IMR-90 (cell line): Measurements from ENCODE around the gene COL18A1. TPM values are rescaled to one million over a fixed set of nuclear protein-coding genes. Genes with fewer than 3 reads are reported as not detected.

Experiments used
- ATAC-seq: fragments of 200-7000 bp; cut with Tn5 transposase; 2 replicates; pipeline ENCODE4 v1.9.1; 2020; ENCODE audit warnings: low read depth, mild to moderate bottlenecking, moderate library complexity
- BruUV-seq: library from RNA; stranded (reverse); fragments of 400-500 nt; replicated peaks from 2 replicates; lab custom pipeline; 2021; lab: Mats Ljungman, UMichigan
- CTCF ChIA-PET: fragments of 300-600 bp; formaldehyde crosslinking; extraction: SDS; loops from one replicate; lab custom pipeline; 2021; ENCODE audit warnings: antibody characterized with exemption; lab: Yijun Ruan, JAX
- POLR2A ChIA-PET: fragments of 300-600 bp; sonication (Branson Sonifier 250); formaldehyde crosslinking; loops from one replicate; lab custom pipeline; 2022; ENCODE audit warnings: antibody characterized with exemption; ENCODE audit not compliant: unreplicated experiment; lab: Charles Lee
- DNase-seq: peaks from one replicate; pipeline ENCODE4 v3.0.0; 2013
- H2AFZ ChIP-seq: replicated peaks from 2 replicates; pipeline ENCODE3; 2013; ENCODE audit warnings: low read length, mild to moderate bottlenecking; ENCODE audit not compliant: poor library complexity
- H2AK5ac ChIP-seq: 2 replicates; pipeline ENCODE4 v1.6.1; 2013; ENCODE audit warnings: low read depth, low read length, inconsistent platforms
- H2AK9ac ChIP-seq: replicated peaks from 2 replicates; pipeline ENCODE3; 2013; ENCODE audit warnings: mild to moderate bottlenecking, low read depth, low read length, moderate library complexity; ENCODE audit not compliant: poor library complexity
- H2BK120ac ChIP-seq: 2 replicates; pipeline ENCODE4 v1.6.1; 2013; ENCODE audit warnings: low read depth, low read length, inconsistent platforms
- H2BK15ac ChIP-seq: 3 replicates; pipeline ENCODE4 v1.6.1; 2013; ENCODE audit warnings: low read depth, low read length, inconsistent platforms
- H2BK20ac ChIP-seq: 2 replicates; pipeline ENCODE4 v1.6.1; 2013; ENCODE audit warnings: low read depth, mild to moderate bottlenecking, inconsistent platforms, low read length, moderate library complexity
- H2BK5ac ChIP-seq: 2 replicates; pipeline ENCODE4 v1.6.1; 2013; ENCODE audit warnings: mild to moderate bottlenecking, low read depth, low read length, inconsistent platforms; ENCODE audit not compliant: poor library complexity, severe bottlenecking
- H3K14ac ChIP-seq: replicated peaks from 2 replicates; pipeline ENCODE4 v1.6.1; 2013; ENCODE audit warnings: low read depth, low read length, inconsistent platforms
- H3K18ac ChIP-seq: 2 replicates; pipeline ENCODE4 v1.6.1; 2013; ENCODE audit warnings: low read depth, low read length, control low read depth
- H3K23ac ChIP-seq: 2 replicates; pipeline ENCODE4 v1.6.1; 2013; ENCODE audit warnings: low read depth, low read length, inconsistent platforms
- H3K27ac ChIP-seq: 2 replicates; pipeline ENCODE4 v1.5.1; 2013; ENCODE audit warnings: mild to moderate bottlenecking, control low read depth, low read length; ENCODE audit not compliant: insufficient read depth
- H3K27me3 ChIP-seq: 2 replicates; pipeline ENCODE4 v1.6.1; 2013; ENCODE audit warnings: low read length; ENCODE audit not compliant: control insufficient read depth, insufficient read depth
- H3K36me3 ChIP-seq: 2 replicates; pipeline ENCODE4 v1.6.1; 2013; ENCODE audit warnings: low read length, mixed read lengths; ENCODE audit not compliant: control insufficient read depth, insufficient read depth
- H3K4ac ChIP-seq: 2 replicates; pipeline ENCODE4 v1.6.1; 2013; ENCODE audit warnings: low read depth, low read length, inconsistent platforms
- H3K4me1 ChIP-seq: 2 replicates; pipeline ENCODE4 v1.6.1; 2013; ENCODE audit warnings: low read length, mixed read lengths; ENCODE audit not compliant: control insufficient read depth, insufficient read depth
- H3K4me2 ChIP-seq: 2 replicates; pipeline ENCODE4 v1.6.1; 2013; ENCODE audit warnings: low read depth, mild to moderate bottlenecking, control low read depth, low read length, moderate library complexity
- H3K4me3 ChIP-seq: 2 replicates; pipeline ENCODE4 v1.5.1; 2013; ENCODE audit warnings: low read depth, mild to moderate bottlenecking, control low read depth, low read length, moderate library complexity; ENCODE audit not compliant: insufficient read depth
- H3K56ac ChIP-seq: 2 replicates; pipeline ENCODE4 v1.6.1; 2013; ENCODE audit warnings: low read length, inconsistent platforms; ENCODE audit not compliant: insufficient read depth; ENCODE audit errors: extremely low read depth
- H3K79me1 ChIP-seq, 2 experiments: 2 replicates each; pipeline ENCODE4 v1.6.1; 2013; ENCODE audit warnings: low read length in 2 of 2, inconsistent platforms in 1 of 2, low read depth in 1 of 2
- H3K9ac ChIP-seq: 2 replicates; pipeline ENCODE4 v1.6.1; 2013; ENCODE audit warnings: low read depth, low read length, control low read depth
- H3K9me1 ChIP-seq: 2 replicates; pipeline ENCODE4 v1.6.1; 2013; ENCODE audit warnings: low read length, inconsistent platforms; ENCODE audit not compliant: insufficient read depth
- H3K9me3 ChIP-seq: 2 replicates; pipeline ENCODE4 v1.6.1; 2013; ENCODE audit warnings: low read length; ENCODE audit not compliant: control insufficient read depth, insufficient read depth
- H4K20me1 ChIP-seq: 2 replicates; pipeline ENCODE4 v1.6.1; 2013; ENCODE audit warnings: low read length, inconsistent platforms; ENCODE audit not compliant: insufficient read depth
- H4K5ac ChIP-seq: 2 replicates; pipeline ENCODE4 v1.6.1; 2013; ENCODE audit warnings: mild to moderate bottlenecking, low read depth, low read length, control low read depth
- H4K8ac ChIP-seq, 2 experiments: 2 replicates each; pipeline ENCODE4 v1.6.1; 2013; ENCODE audit warnings: low read depth in 2 of 2, low read length in 2 of 2, control low read depth in 1 of 2, inconsistent platforms in 1 of 2
- H4K91ac ChIP-seq: 2 replicates; pipeline ENCODE4 v1.6.1; 2013; ENCODE audit warnings: low read depth, low read length, inconsistent platforms; ENCODE audit not compliant: insufficient read depth
- BHLHE40 ChIP-seq: fragments of 150-350 bp; IDR thresholded peaks from 2 replicates; pipeline ENCODE4 v1.6.1; 2016; ENCODE audit warnings: mild to moderate bottlenecking, low read depth, low read length
- CHD1 ChIP-seq: IDR thresholded peaks from 2 replicates; pipeline ENCODE4 v1.6.1; 2012; ENCODE audit warnings: low read depth, low read length, improper control_type of control experiment
- ELK1 ChIP-seq: fragments of 150-350 bp; IDR thresholded peaks from 2 replicates; pipeline ENCODE4 v1.6.1; 2016; ENCODE audit warnings: low read depth, mild to moderate bottlenecking, low read length, moderate library complexity, borderline replicate concordance
- FOS ChIP-seq: fragments of 150-350 bp; IDR thresholded peaks from 2 replicates; pipeline ENCODE4 v1.6.1; 2016; ENCODE audit warnings: low read depth, low read length
- MAFK ChIP-seq: IDR thresholded peaks from 2 replicates; pipeline ENCODE4 v1.6.1; 2012; ENCODE audit warnings: low read depth, low read length, improper control_type of control experiment
- MXI1 ChIP-seq: IDR thresholded peaks from 2 replicates; pipeline ENCODE4 v1.6.1; 2012; ENCODE audit warnings: low read depth, mild to moderate bottlenecking, low read length, moderate library complexity, borderline replicate concordance
- NFE2L2 ChIP-seq: fragments of 150-350 bp; IDR thresholded peaks from 2 replicates; pipeline ENCODE4 v1.6.1; 2016; ENCODE audit warnings: low read depth, mild to moderate bottlenecking, low read length
- POLR2A ChIP-seq: IDR thresholded peaks from 2 replicates; pipeline ENCODE4 v1.6.1; 2012; ENCODE audit warnings: mild to moderate bottlenecking, low read depth, low read length
- RAD21 ChIP-seq: IDR thresholded peaks from 2 replicates; pipeline ENCODE4 v1.6.1; 2012; ENCODE audit warnings: low read length, improper control_type of control experiment
- RCOR1 ChIP-seq: IDR thresholded peaks from 2 replicates; pipeline ENCODE4 v1.6.1; 2012; ENCODE audit warnings: mild to moderate bottlenecking, low read length, improper control_type of control experiment; ENCODE audit not compliant: insufficient replicate concordance
- RFX5 ChIP-seq: IDR thresholded peaks from 2 replicates; pipeline ENCODE4 v1.8.0; 2012; ENCODE audit warnings: low read depth, mild to moderate bottlenecking, low read length, moderate library complexity
- SMC3 ChIP-seq: fragments of 150-350 bp; IDR thresholded peaks from 2 replicates; pipeline ENCODE4 v1.6.1; 2016; ENCODE audit warnings: low read depth, mild to moderate bottlenecking, antibody characterized with exemption, low read length, moderate library complexity
- USF2 ChIP-seq: fragments of 150-350 bp; IDR thresholded peaks from 2 replicates; pipeline ENCODE4 v1.6.1; 2017; ENCODE audit warnings: mild to moderate bottlenecking, antibody characterized with exemption, low read length, low read depth
- WGBS, 2 experiments: methylation state at CpG; one replicate each; pipeline versions ENCODE4 v1.1.5 to v1.1.7; 2013; ENCODE audit warnings: missing lambda C conversion rate in 2 of 2; ENCODE audit not compliant: insufficient read length in 1 of 2; ENCODE audit errors: extremely low coverage in 2 of 2; 5-methylcytosine and 5-hydroxymethylcytosine counted together
- dilution Hi-C: fragments of 300-500 bp; cut with HindIII; formaldehyde crosslinking; loops from one replicate; pipeline ENCODE4 v1.14.3; 2018; ENCODE audit warnings: low sequenced_read_pairs; ENCODE audit not compliant: unreplicated experiment
- in situ Hi-C: fragments of 300-500 bp; cut with MboI; formaldehyde crosslinking; loops from 3 replicates; pipeline ENCODE4 v1.14.3; 2019; ENCODE audit warnings: low sequenced_read_pairs, inconsistent platforms, mixed read lengths
- intact Hi-C: fragments of 100-400 bp; cut with micrococcal nuclease; formaldehyde crosslinking; loops from 2 replicates; pipeline ENCODE4 v1.10.0; 2022
- polyA plus RNA-seq, 3 experiments: library from polyadenylated mRNA; depleted of rRNA; stranded (reverse); fragments of >200 nt; gene quantifications; 2 replicates each; pipeline ENCODE4 v1.2.3, GENCODE V29; 2012; ENCODE audit warnings: low replicate concordance in 1 of 3
- total RNA-seq: library from RNA; depleted of rRNA; stranded (reverse); fragments of >200 nt; gene quantifications from 2 replicates; pipeline ENCODE4 v1.2.3, GENCODE V29; 2012
- TF ChIP-seq, protein P1 (sequence below): conservative IDR thresholded peaks from 2 replicates; pipeline ENCODE4 v1.5.1; 2012; ENCODE audit warnings: mild to moderate bottlenecking, low read depth, low read length, improper control_type of control experiment

The COL18A1 gene
- total and polyA plus RNA-seq, 2 of the 4 experiments (the other 2 are of a cell fraction) = 4.3 to 46.7 TPM

GRCh38 chr21:45388611-45389296 lies 16.2 kb upstream of the COL18A1 start:
- Histone ChIP-seq H2AK9ac (no peak overlapping the region), H3K4me1 (peaks cover 18% of the 10 kb centered on the region), H3K23ac (no peak overlapping the region), H2BK20ac (no peak overlapping the region), H2AFZ (no peak overlapping the region), H2BK5ac (no peak overlapping the region), H3K14ac (peak overlapping the region; percentile 72; the same call in 1 of the 2 replicates), H3K9me1 (peaks cover 21% of the 10 kb centered on the region), H3K56ac (no peak overlapping the region), H3K4me3 (no peak overlapping the region), H3K79me1 (peaks cover 0 to 6% of the 10 kb centered on the region in 2 experiments; a peak in 2 of 4 replicates), H4K20me1 (no peaks in the 10 kb centered on the region; the same call in 1 of the 2 replicates), H4K8ac (peak overlapping the region in 1 of 2 experiments; percentile 2; a peak in 1 of 4 replicates), H3K18ac (no peak overlapping the region), H4K91ac (no peak overlapping the region), H3K4me2 (no peak overlapping the region), H3K9me3 (no peaks in the 10 kb centered on the region), H2AK5ac (peak overlapping the region; percentile 96), H3K4ac (peak overlapping the region; percentile 83; the same call in 1 of the 2 replicates), H2BK120ac (peak overlapping the region; percentile 67; the same call in 1 of the 2 replicates), H3K27ac (no peak overlapping the region), H2BK15ac (no peak overlapping the region), H4K5ac (no peak overlapping the region), H3K36me3 (no peaks in the 10 kb centered on the region), H3K9ac (no peak overlapping the region), H3K27me3 (no peaks in the 10 kb centered on the region; the same call in 1 of the 2 replicates)
- TF ChIP-seq BHLHE40 (no peak), RAD21 (no peak), NFE2L2 (no peak), MAFK (no peak), FOS (no peak), SMC3 (no peak), MXI1 (no peak), RFX5 (no peak), CHD1 (no peak), POLR2A (no peak), USF2 (no peak), ELK1 (no peak), RCOR1 (no peak)
- TF ChIP-seq, protein P1, sequence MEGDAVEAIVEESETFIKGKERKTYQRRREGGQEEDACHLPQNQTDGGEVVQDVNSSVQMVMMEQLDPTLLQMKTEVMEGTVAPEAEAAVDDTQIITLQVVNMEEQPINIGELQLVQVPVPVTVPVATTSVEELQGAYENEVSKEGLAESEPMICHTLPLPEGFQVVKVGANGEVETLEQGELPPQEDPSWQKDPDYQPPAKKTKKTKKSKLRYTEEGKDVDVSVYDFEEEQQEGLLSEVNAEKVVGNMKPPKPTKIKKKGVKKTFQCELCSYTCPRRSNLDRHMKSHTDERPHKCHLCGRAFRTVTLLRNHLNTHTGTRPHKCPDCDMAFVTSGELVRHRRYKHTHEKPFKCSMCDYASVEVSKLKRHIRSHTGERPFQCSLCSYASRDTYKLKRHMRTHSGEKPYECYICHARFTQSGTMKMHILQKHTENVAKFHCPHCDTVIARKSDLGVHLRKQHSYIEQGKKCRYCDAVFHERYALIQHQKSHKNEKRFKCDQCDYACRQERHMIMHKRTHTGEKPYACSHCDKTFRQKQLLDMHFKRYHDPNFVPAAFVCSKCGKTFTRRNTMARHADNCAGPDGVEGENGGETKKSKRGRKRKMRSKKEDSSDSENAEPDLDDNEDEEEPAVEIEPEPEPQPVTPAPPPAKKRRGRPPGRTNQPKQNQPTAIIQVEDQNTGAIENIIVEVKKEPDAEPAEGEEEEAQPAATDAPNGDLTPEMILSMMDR = no peak
- intact Hi-C loops (loop anchor here (5.0 kb wide), 1 partner anchor 96 kb away; no protein-coding TSS in a partner anchor), dilution Hi-C loops (no loop called here), in situ Hi-C loops (loop anchor here (10.0 kb wide), 1 partner anchor 64 kb away; no protein-coding TSS in a partner anchor)
- no TSS peak for BruUV-seq
- no peak for DNase-seq
- POLR2A ChIA-PET = no interaction called here
- CTCF ChIA-PET = no interaction called here
- ATAC-seq = no peak
- WGBS, 2 experiments = 89% methylated on average over 5 of the region's 19 CpGs; no CpG with 5 or more reads in 1 of the 2 experiments
